HG03039 (cell line): ENCODE results near the gene TOX3.

ENCODE experiments used
- ATAC-seq: cut with Tn5 transposase; IDR thresholded peaks from one replicate; pipeline ENCODE4 v1.9.1; 2021; ENCODE audit warnings: mild to moderate bottlenecking, moderate library complexity; ENCODE audit not compliant: unreplicated experiment

The TOX3 gene

GRCh38 chr16:52408191-52408845 lies 138.6 kb downstream of the TOX3 start:
- no peak for ATAC-seq

GRCh38 chr16:52407778-52408177 lies 139.2 kb downstream of the TOX3 start:
- no peak for ATAC-seq

- ATAC-seq: no peak
These were observed 141.5 kb downstream of the TOX3 start for GRCh38 chr16:52405441-52405840.

- no peak for ATAC-seq
These were observed 142.4 kb downstream of the TOX3 start for GRCh38 chr16:52404546-52404945.

- no peak for ATAC-seq
These were observed 147.8 kb downstream of the TOX3 start for GRCh38 chr16:52399116-52399515.

- ATAC-seq: no peak
These were observed 148.4 kb downstream of the TOX3 start for GRCh38 chr16:52398491-52398960.

- no peak for ATAC-seq
These were observed 148.9 kb downstream of the TOX3 start for GRCh38 chr16:52398021-52398420.

- ATAC-seq: no peak
These were observed 153.5 kb downstream of the TOX3 start for GRCh38 chr16:52393448-52393847.

GRCh38 chr16:52389045-52389444 lies 157.9 kb downstream of the TOX3 start:
- no peak for ATAC-seq
